Fibroblast of peridontal ligament (primary cell): ENCODE measurements around the gene LVRN.

ENCODE experiments used
- DNase-seq: peaks from one replicate; pipeline ENCODE4 v3.0.0-alpha.2; 2010; ENCODE audit errors: extremely low read depth

The LVRN gene

GRCh38 chr5:115961381-115962238, 665 bp upstream of the LVRN start:
- DNase-seq: peak; percentile 88

DNA sequence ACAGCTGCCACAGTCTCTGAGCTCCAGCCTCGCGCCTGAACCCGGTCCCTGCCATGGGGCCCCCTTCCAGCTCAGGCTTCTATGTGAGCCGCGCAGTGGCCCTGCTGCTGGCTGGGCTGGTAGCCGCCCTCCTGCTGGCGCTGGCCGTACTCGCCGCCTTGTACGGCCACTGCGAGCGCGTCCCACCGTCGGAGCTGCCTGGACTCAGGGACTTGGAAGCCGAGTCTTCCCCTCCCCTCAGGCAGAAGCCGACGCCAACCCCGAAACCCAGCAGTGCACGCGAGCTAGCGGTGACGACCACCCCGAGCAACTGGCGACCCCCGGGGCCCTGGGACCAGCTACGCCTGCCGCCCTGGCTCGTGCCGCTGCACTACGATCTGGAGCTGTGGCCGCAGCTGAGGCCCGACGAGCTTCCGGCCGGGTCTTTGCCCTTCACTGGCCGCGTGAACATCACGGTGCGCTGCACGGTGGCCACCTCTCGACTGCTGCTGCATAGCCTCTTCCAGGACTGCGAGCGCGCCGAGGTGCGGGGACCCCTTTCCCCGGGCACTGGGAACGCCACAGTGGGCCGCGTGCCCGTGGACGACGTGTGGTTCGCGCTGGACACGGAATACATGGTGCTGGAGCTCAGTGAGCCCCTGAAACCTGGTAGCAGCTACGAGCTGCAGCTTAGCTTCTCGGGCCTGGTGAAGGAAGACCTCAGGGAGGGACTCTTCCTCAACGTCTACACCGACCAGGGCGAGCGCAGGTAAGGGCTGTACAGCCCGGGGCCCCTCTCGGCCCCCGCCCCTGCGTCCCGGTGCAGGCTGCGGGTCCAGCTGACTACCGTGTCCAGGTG, 509 bp downstream of the LVRN start:
- no peak for DNase-seq

DNA sequence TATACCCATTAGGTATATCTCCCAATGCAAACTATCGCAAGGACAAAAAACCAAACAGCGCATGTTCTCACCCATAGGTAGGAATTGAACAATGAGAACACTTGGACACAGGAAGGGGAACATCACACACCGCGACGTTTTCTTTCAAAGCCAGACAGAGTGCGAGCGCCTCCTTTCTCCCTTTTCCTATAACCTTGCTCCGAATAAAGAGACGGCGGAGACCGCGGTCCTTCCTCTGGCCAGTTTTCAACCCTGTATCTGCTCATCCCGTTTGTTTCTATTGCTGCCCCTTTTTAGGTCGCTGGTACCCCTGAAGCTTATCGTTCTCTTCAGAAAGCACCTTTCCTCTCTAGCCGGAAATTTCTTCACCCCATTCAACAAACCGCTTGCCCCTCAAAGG, 1.3 kb downstream of the LVRN start:
- no peak for DNase-seq

DNA sequence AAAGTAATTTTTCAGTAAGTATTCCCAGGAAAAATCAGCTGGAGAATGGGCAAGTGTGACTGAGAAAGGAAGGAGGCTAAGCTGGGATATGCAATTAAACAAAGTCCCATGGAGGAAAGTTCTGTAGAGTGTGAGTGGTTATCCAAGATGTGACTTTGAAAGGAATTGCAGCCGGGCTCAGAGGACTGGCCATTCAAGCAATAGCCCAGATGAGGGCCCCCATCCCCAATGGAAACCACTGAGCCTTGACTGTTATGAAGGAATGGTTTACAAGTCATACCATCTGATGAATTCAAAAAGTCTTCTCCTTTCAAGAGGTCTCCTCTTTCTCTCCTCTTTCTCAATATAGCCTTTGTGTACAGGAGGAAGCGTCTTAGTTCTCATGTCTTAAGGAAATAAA, 6.5 kb downstream of the LVRN start:
- no peak for DNase-seq

GRCh38 chr5:115977096-115977495, 14.8 kb downstream of the LVRN start:
- DNase-seq: peak; percentile 10

DNA sequence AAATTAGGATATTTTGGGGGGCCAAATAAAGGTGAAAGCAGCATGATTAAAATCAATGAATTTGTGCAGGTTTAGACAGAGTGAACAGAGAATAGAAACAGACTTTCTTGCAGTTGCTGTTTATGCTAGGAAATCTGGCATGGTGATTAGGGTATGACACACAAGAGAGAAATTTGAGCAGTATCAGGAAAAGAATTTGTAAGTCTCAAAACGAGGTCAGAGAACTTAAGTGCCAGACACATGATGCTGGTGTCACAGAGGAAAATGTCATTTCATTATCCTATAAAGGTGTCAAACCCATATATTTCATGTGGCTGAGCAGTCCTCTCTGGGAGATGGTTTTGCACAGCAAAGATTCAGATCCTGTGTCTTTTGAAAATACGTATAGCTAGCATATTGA, 15.7 kb downstream of the LVRN start:
- DNase-seq: peak; percentile 91

DNA sequence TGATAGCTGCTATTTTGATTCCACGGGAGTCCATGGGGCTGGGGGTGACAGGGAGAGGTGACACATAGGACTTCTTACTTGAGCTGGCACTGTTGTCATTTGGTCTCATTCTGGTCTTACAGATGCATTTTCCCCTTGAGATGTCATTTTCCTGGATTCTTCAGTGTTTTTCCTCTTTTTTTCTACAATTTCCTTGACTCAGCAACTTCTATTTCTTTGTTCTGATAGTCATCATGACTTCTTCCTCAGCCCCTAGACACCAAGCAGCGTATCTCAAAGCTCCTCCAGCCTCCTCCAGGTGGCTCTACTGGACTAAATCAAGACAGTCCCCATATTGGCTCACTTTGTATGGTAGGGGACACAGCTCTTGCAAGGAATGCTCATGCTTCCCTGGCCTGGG, 16.5 kb downstream of the LVRN start:
- no peak for DNase-seq

DNA sequence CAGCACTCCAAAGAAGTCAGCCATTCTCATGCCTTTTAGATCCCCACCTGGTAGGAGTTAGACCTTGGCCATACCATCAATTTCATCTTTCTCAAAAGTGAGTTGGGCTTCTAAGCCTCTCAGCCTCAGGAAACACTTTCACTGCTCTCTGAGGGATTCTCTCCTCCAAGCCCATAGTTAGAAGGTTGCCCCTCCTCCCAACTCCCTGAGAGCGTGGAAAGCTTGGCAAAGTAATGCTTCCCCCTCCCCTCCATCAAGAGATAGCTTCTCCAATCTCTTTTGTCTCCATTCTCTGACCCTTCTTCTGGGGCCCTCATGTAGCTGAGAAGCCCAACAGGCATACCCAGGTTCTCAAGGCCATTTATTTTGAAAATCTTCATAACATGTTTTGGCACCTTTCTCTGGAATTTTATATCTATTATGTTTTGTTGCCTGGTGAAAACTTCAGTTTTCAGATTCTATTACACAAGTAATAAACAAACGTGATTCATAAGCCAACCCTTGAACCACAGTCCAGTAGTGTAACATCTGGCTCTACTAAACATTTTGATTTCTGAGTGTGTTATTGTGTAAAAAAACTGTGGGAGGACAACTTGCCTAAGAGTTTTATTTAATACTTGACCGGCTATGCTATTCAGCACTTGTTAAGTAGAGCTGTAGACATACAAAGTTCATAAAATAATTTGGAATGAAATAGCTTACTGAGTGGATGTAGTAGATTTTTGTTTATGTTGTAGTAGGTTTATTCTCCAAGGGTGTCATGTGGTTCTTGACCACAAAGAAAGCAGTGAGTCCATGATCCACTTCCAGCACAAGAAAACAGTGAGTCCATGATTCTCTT, 17.1 kb downstream of the LVRN start:
- peak; percentile 96 for DNase-seq

GRCh38 chr5:115983519-115983918, 21.2 kb downstream of the LVRN start:
- DNase-seq: no peak

GRCh38 chr5:115985802-115986757, 23.8 kb downstream of the LVRN start:
- peak; percentile 77 for DNase-seq

DNA sequence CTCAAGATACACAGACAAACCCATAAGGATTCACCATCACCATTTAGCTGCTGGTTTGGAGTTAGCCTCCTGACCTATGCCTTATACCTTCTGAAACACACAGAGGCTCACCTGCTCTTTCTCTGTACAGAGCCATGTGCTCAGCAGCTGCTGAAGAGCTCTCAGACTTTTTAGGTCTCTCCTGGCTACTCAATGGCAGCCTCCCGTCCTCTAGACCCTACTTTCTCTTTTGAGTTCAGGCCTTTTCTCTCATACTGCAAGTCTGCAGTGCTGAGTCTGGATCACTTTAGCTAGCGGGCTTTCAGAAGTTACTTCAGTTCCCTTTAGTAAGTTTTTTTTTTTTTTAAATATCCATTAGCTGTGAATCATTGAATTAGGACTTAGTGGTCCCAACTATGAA, 25.7 kb downstream of the LVRN start:
- DNase-seq: peak; percentile 24

GRCh38 chr5:115992848-115993350, 30.6 kb downstream of the LVRN start:
- DNase-seq: no peak

DNA sequence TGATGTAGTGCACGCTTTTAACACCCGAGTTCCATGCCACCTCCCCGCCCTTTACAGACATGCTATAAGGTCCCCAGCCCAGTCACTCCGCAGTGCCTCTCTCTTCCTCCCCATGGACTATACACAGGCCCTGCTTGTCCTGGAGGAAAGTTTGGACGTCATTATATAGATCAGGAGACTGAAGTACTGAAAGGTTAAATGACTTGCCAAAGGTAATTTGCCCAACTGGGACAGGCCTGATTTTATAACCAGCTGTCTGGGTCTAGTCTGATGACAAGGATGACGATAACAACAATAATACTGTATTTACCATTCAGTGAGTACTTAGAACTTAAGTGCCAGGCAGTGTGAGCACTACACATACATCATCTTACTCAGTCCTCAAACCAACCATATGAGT, 33.1 kb downstream of the LVRN start:
- no peak for DNase-seq

- DNase-seq: peak; percentile 30
Measured at GRCh38 chr5:116002116-116002906, 40.0 kb downstream of the LVRN start.

- no peak for DNase-seq
Measured at GRCh38 chr5:116004248-116004647, 42.0 kb downstream of the LVRN start.

GRCh38 chr5:116009806-116010205, 47.5 kb downstream of the LVRN start:
- peak; percentile 20 for DNase-seq

GRCh38 chr5:116011046-116011445, 48.8 kb downstream of the LVRN start:
- peak; percentile 29 for DNase-seq

DNA sequence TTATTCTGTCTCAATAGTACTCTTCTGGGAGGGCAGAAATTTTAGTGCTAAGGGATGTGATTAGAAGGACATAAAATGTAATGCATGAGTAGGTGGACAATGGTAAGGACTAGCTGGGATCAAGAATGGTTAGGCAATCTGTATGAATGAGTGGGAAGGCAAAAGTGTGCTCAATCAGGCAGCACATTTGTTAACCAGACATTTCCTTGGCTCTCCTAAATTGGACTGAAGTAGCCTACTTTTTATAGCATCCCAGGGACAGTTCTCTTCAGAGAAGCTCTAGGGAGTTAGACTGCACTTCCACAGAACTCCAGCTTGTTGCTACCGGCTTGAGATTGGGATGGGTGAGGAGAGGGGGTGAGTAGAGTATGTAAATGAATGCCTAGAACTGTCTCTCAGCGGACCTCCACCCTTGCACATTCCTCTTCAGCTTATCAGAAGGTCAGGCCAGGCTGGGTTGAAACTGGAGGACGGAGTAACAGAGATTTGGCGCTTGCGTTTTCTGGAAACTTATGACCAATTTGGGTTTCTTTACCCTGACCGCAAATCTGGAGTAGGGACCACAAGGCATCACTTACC, 51.0 kb downstream of the LVRN start:
- DNase-seq: no peak

GRCh38 chr5:116013936-116014335, 51.7 kb downstream of the LVRN start:
- DNase-seq: peak; percentile 56
